Parathyroid adenoma (tissue), 2 donors: ENCODE measurements around the gene LRP1B.

Experiments used
- H2AFZ ChIP-seq: fragments of 300-600 bp; sonication (generic); one replicate; pipeline ENCODE4 v1.7.0; 2017; ENCODE audit warnings: antibody characterized with exemption, mild to moderate bottlenecking
- H3K27ac ChIP-seq: fragments of 300-600 bp; sonication (generic); one replicate; pipeline ENCODE4 v1.7.0; 2017
- H3K27me3 ChIP-seq: fragments of 300-600 bp; sonication (generic); one replicate; pipeline ENCODE4 v1.7.0; 2017; ENCODE audit warnings: low read length; ENCODE audit not compliant: control insufficient read depth, insufficient read depth
- H3K36me3 ChIP-seq: fragments of 300-600 bp; sonication (generic); one replicate; pipeline ENCODE4 v1.7.0; 2017; ENCODE audit warnings: low read length; ENCODE audit not compliant: control insufficient read depth, insufficient read depth
- H3K4me1 ChIP-seq: fragments of 300-600 bp; sonication (generic); one replicate; pipeline ENCODE4 v1.7.0; 2017; ENCODE audit warnings: control low read depth
- H3K4me2 ChIP-seq: fragments of 300-600 bp; sonication (generic); one replicate; pipeline ENCODE4 v1.7.0; 2017; ENCODE audit warnings: low read length
- H3K4me3 ChIP-seq: fragments of 300-600 bp; sonication (generic); one replicate; pipeline ENCODE4 v1.7.0; 2017; ENCODE audit warnings: low read depth, low read length
- H3K79me2 ChIP-seq: fragments of 300-600 bp; sonication (generic); one replicate; pipeline ENCODE4 v1.7.0; 2017; ENCODE audit warnings: control low read depth
- H3K9ac ChIP-seq: fragments of 300-600 bp; sonication (generic); one replicate; pipeline ENCODE4 v1.7.0; 2017; ENCODE audit warnings: mild to moderate bottlenecking
- H3K9me3 ChIP-seq: fragments of 300-600 bp; sonication (generic); one replicate; pipeline ENCODE4 v1.7.0; 2017; ENCODE audit warnings: low read length; ENCODE audit not compliant: control insufficient read depth
- TF ChIP-seq, protein P1 (sequence below): fragments of 300-600 bp; sonication (generic); IDR thresholded peaks from one replicate; pipeline ENCODE4 v1.7.0; 2017; ENCODE audit warnings: antibody characterized with exemption, mild to moderate bottlenecking
- donor health status: primary hyperparathyroidism.

Gene LRP1B

DNA sequence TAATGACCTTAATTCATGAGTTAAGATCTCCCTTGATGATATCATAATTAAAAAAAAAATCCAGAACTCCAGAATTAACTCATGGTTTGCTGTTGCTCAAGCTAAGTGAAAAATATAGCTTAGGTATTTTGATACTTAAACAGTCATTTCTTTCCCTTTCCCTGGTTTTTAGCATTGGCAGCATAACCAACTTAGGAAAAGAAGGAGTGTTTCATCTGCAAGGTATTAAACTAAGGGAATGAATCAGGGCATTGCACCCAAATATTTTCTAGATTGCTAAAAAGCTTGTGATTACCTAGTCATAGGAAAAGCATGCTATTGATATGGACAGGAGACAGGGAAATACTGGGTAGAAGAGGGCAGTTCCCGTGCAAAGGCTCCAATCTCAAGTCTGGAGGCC lies 207.2 kb downstream of the LRP1B start:
- TF ChIP-seq, protein P1, sequence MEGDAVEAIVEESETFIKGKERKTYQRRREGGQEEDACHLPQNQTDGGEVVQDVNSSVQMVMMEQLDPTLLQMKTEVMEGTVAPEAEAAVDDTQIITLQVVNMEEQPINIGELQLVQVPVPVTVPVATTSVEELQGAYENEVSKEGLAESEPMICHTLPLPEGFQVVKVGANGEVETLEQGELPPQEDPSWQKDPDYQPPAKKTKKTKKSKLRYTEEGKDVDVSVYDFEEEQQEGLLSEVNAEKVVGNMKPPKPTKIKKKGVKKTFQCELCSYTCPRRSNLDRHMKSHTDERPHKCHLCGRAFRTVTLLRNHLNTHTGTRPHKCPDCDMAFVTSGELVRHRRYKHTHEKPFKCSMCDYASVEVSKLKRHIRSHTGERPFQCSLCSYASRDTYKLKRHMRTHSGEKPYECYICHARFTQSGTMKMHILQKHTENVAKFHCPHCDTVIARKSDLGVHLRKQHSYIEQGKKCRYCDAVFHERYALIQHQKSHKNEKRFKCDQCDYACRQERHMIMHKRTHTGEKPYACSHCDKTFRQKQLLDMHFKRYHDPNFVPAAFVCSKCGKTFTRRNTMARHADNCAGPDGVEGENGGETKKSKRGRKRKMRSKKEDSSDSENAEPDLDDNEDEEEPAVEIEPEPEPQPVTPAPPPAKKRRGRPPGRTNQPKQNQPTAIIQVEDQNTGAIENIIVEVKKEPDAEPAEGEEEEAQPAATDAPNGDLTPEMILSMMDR: no peak
- no peak overlapping the region for H2AFZ ChIP-seq

DNA sequence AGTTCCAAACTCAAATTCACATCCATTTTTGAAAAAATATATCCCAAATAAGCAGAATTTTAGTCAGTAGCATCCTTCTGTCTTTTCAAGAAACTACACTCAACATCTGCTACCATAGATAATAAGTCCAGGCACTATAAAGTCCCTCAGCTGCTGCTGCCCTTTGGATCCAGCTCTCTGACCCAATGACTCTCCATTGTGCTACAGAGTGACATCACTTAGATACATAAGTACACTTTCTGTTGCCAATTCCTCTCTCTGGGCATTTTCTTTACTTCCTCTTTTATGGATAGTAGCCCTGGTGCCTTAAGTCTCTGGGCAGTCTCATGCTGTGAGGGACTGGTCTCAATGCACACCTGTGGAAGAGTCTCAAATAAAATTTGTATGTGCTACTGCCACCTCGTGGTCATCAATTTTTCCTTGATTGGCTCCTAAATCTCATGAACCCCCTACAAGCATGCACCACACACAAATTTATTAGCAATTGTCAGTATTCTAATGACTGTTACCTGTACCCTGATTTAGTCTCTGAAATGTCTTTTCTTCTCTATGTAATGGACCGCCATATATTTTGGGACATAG lies 219.2 kb downstream of the LRP1B start:
- H3K4me3 ChIP-seq: no peak overlapping the region
- H3K79me2 ChIP-seq: no peaks in the 10 kb centered on the region
- TF ChIP-seq, protein P1: peak; percentile 33
- no peaks in the 10 kb centered on the region for H3K9me3 ChIP-seq
- no peak overlapping the region for H3K27ac ChIP-seq
- no peaks in the 10 kb centered on the region for H3K4me1 ChIP-seq
- no peaks in the 10 kb centered on the region for H3K27me3 ChIP-seq
- H3K9ac ChIP-seq: no peak overlapping the region
- no peaks in the 10 kb centered on the region for H3K36me3 ChIP-seq
- no peak overlapping the region for H3K4me2 ChIP-seq
- H2AFZ ChIP-seq: no peak overlapping the region

More for the DNA sequence above, 207.2 kb downstream of the LRP1B start:
- Histone ChIP-seq H3K27ac (no peak overlapping the region), H3K4me1 (peaks cover 3% of the 10 kb centered on the region), H3K36me3 (no peaks in the 10 kb centered on the region), H3K79me2 (no peaks in the 10 kb centered on the region), H3K4me3 (no peak overlapping the region), H3K9ac (no peak overlapping the region), H3K9me3 (no peaks in the 10 kb centered on the region), H3K4me2 (no peak overlapping the region), H3K27me3 (no peaks in the 10 kb centered on the region)

DNA sequence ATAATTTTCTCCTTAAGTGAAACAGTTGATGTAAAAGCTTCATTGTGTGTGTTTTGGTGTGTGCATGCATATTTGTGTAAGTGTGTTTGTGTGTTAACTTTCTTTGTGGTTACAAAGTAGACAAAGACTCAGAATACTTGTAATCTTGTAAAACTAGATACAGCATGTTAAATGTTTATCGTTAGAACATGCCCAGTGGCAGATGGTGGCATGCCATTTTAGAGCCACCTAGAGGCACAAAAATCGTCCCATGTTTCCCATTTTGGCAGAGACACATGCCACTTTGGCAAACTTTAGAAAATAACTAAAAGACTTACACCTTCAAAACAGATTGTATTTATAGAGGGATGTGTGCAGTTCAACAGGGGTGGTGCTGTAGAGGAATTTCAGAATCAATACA lies 224.1 kb downstream of the LRP1B start:
- Histone ChIP-seq H3K79me2 (no peaks in the 10 kb centered on the region), H2AFZ (no peak overlapping the region), H3K9me3 (no peaks in the 10 kb centered on the region), H3K27me3 (no peaks in the 10 kb centered on the region), H3K4me2 (no peak overlapping the region), H3K4me3 (no peak overlapping the region), H3K36me3 (no peaks in the 10 kb centered on the region), H3K9ac (no peak overlapping the region), H3K27ac (no peak overlapping the region), H3K4me1 (no peaks in the 10 kb centered on the region)
- TF ChIP-seq, protein P1: no peak

DNA sequence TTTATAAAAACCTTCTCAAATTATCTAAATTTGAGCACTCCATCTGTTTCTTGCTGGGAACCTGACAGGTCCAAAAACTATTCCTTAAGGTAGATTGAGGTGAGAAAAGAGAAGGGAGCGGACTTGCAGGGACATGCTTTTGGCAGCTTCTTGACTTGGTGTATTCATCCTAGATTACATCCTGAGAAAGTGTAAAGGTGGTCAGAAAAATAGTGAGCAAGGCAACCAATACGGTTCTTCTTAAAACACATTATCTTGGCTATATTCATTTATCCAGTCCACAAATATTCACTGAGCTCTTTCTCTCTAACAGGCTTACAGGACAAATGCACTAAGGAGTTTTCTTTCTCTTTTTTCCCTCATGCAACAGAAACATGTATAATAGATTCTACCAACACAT lies 230.0 kb downstream of the LRP1B start:
- Histone ChIP-seq H3K4me3 (no peak overlapping the region), H3K9me3 (no peaks in the 10 kb centered on the region), H3K27me3 (no peaks in the 10 kb centered on the region), H3K79me2 (no peaks in the 10 kb centered on the region), H3K4me2 (no peak overlapping the region), H3K36me3 (no peaks in the 10 kb centered on the region), H3K9ac (no peak overlapping the region), H3K4me1 (no peaks in the 10 kb centered on the region), H2AFZ (no peak overlapping the region), H3K27ac (no peak overlapping the region)
- TF ChIP-seq, protein P1: no peak

GRCh38 chr2:141899740-141900139 lies 231.1 kb downstream of the LRP1B start:
- no peaks in the 10 kb centered on the region for H3K4me1 ChIP-seq
- H3K4me3 ChIP-seq: no peak overlapping the region
- no peaks in the 10 kb centered on the region for H3K27me3 ChIP-seq
- no peak overlapping the region for H3K4me2 ChIP-seq
- no peaks in the 10 kb centered on the region for H3K79me2 ChIP-seq
- no peaks in the 10 kb centered on the region for H3K36me3 ChIP-seq
- H3K9me3 ChIP-seq: no peaks in the 10 kb centered on the region
- no peak overlapping the region for H2AFZ ChIP-seq
- TF ChIP-seq, protein P1: no peak
- no peak overlapping the region for H3K9ac ChIP-seq
- H3K27ac ChIP-seq: no peak overlapping the region
